CMK (cell line): ENCODE results near the gene ALDH4A1.
A peak's percentile ranks its signal among the peaks of the same experiment; 100 is the strongest.

ENCODE experiments used
- DNase-seq: peaks from one replicate; pipeline ENCODE4 v3.0.0-alpha.2; 2010; ENCODE audit warnings: low read depth

ALDH4A1 gene

DNA sequence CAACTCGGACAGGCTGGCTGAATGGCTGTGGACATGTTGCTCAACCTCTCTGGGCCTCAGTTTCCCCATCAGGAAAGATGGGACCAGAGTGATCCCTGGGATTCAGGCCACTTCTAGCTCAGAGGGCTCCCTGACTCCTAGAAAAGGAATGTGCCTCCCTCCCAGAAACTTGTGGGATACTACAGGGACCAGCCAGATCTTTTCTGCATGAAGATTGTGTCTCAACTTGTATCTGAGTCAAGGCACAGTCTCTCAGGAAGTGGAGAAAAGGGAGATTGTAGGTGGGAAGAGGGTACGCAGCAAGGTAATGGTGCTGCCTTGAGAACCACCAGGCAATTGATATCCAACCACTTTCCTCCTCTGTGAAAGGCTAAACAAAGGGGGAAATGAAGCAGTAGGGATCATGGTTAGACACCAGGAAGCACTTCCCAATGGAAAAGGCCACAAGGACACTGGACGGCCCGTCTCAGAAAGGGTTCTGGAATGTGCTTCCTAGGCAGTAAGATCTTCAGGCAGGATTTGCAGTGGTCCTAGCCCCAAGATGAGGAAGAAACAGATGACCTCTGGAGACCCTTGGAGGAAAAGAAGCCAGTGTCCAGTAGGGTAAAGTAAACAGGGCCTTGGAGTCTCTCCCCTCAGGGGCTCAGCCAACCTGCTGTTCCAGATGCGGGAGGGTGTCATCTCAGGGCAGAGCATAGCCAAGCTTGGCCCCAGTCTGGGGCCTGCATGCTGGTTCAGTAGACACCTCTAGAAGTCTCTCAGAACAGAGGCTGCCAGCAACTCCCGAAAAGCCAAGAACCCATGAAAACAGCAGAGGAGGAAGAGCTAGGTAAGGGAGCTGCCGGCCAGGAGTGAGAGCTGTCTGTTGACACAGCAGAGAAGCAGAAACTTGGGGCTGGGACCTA, 37.3 kb upstream of the ALDH4A1 start:
- DNase-seq = no peak

DNA sequence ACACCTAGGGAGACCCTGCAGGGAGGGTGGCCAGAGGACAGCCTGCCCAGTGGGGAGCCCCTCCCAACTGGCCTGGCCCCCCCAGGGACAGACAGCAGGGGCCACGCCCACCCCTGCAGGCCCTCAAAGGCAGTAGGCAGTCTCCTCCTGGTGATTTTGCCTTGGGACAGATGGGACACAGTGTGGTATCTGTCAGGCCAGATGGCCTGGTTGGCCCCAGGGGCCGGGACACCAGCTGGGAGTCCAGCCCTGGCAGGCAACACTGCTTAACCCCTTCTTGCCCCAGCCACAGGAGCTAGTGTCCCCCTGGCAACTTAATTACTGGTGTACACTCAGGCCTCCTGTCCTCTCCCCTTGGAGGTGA, 36.3 kb upstream of the ALDH4A1 start:
- DNase-seq = no peak

DNA sequence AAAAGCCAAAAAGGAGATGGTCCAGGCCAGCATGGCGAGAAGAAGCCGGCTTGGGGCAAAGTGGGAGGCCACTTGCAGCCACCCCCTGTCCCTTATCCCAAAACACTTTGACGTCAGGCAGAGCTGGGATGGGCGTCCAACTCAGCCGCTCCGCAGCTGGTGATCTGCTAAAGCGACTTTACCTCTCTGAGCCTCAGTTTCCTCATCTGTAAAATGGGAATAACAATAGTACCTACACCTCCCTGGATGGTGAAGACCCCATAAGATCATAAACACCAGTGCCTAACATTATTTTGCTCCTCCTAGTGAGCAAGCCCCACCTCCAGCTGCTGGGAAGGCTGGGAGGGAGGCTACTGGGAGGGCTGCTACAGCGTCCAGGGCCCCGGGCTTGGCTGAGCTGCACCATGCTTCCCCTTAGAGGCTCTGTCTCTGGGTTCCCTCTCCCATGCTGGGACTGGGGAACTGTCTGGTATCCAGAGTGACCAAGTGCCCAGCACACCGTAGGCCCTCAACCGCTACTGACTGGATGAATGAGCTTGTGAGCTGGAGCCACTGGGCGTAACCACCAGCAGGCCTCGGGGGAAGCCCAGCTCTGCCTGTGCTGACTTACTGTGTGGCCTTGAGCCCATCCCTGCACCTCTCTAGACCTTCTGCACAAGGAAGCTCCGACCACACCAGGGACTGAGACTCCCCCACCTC, 35.8 kb upstream of the ALDH4A1 start:
- no peak for DNase-seq

DNA sequence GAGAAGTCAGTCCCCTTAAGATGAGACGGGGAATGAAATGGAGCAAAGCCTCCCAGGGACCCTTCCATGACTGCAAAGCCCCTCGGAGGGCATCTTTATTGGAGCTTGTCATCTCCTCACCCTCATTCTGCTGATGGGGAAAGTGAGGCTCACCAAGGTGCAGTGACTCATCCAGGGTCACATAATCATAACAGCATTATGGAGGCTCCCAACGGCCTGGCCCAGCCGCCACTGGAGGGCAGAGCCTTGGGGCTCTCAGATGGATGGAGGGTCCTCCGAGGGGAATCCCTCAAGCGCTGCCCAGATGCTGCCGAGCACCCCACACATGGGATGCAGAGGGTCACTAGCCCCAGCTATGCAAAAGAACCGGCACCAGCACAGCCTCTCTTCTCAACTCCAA, 35.2 kb upstream of the ALDH4A1 start:
- no peak for DNase-seq

DNA sequence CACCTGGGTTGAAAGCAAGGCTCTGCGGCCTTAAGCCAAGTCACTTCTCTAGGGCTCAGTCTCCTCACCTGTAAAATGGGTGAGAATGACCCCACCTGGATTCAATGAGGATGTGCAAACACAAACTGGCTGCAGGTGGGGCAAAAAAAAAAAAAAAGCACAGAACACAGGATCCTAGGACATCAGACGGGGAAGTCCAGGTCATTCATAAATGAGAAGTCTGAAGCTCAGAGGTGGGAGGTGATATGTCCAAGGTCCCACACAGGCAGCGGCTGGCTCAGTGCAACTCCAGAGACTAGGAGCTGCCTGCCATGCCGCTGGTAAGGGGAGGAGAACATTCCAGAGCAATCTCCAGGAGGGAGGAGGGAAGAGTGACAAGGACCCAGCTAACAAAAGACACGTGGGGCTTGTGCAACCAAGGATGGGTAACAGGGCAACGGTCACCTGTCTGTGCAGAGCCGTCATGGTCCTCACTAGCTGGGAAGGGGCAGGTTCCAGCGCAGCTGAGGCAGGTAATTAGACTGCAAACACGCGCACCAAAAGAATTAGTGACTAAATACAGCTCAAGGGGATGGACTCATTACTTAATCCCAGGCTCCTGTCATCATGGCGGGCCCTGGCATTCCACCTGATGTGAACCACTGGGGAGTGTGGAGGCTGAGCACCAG, 34.6 kb upstream of the ALDH4A1 start:
- no peak for DNase-seq

DNA sequence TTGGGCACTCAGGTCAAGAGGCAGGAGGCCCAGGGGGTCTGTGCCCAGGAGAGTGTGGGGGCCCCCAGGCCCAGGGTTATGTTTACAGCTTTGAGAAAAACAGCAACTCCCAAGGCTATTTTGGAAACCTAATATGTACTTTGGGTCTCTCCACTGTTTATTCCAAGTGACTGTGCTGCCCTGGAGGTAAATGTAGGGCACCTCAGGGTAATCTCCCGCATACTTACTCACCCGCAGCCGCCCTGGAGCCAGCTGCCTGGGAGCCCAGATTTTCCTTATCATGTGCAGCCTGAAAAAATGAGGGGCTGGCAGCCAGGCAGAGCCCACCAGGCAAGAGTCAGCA, 34.1 kb upstream of the ALDH4A1 start:
- no peak for DNase-seq

DNA sequence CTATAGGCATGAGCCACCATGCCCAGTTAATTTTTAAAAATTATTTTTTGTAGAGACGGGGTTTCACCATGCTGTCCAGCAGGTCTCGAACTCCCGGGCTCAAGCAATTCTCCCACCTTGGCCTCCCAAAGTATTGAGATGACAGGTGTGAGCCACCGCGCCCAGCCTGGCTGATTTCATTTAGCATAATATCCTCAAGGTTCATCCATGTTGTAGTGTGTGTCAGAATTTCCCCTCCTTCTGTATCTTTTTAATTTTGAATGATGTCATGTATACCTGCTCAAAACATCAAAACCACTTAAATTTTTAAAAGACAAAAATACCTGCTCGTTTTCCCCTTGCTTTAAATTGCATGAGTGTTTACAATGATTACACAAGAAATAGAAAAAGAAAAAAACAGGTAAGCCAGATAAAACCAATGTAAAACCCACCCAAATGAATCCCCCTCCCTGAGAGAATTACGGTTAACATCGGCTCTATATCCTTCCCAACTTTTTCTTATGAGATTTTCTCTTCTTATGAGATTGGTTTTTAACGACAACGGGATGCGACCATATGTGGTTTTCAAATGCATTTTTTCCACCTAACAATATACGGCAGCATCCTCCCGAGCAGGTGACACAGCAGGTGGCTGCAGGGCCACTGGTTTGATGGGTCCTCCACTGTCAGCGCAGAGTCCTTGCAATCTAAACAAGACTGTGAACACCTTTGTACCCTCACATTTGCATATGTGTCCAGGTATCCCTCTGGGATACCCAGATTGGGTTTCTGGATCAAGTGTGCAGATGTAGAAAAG, 32.0 kb upstream of the ALDH4A1 start:
- no peak for DNase-seq

DNA sequence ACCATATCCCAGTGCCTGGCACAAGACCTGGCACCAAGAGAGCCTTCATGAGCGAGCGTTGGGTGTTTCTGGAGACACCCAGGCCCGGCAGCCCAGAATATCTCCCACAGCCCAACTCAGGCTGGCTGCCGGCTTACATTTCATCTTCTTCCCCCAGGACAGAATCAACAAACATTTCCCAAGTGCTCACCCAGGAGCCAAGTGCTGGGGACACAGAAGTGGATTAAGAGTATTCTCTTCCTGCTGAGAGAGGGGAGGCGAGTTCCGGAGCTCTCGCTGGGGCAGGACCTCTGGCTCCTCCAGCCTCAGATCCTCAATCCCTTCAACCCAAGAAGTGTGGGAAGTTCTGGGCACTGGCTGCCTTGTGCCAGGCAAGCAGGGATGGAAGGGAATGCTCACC, 30.5 kb upstream of the ALDH4A1 start:
- no peak for DNase-seq

DNA sequence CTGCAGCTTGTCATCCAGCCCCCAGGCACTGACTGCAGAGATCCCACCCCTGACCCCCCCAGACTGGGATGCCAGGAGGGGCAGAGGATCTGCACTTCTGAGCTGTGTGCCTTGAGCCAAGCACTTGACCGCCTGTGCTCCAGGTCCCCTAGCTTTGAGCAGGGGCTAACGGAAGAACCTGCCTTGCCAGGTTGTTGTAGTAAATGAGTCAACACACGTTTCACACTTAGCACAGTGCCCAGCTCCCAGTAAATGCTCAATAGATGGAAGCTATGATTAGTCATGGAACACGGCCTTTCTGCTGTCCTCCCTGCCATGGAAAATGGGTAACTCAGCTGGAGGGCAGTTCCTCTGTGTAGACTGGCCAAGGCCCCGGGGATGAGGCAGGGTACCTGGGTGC, 30.0 kb upstream of the ALDH4A1 start:
- DNase-seq = no peak

DNA sequence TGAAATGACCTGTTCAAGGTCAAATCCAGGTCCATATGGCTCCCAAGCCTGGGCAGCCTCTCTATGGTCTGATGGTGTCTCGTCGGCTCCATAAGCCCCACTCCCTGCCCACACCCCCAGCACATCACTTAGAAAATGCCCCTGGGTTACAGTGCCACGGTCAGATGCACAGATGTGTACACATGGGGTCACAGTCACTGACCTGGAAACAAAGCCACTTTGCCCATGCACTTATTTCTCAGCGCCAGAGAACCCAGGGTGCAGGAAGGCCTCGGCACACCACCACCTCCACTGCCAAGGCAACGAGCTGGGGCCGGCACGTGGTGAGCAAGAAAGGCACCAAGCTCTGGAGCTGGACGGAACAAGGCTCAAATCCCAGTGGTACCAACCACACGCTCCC, 29.4 kb upstream of the ALDH4A1 start:
- DNase-seq = no peak

DNA sequence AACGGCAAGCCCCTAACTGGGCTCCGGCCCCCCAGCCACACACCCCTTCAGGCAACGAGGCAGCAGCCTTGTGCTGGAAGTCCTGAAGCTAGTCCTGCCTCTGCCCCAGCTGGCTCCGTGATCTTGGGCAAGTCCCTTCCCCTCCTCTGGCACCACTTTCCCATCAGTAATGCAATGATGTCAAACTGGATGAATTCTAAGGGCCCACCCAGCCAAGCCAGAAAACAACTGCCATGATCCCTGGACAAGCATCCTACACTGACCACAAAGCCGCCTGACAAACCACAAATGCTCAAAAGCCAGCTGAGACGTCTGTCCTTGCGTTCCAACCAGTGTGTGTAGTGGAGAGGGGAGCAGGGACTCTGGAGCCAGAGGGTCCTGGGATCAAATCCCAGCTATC, 27.3 kb upstream of the ALDH4A1 start:
- DNase-seq = no peak

DNA sequence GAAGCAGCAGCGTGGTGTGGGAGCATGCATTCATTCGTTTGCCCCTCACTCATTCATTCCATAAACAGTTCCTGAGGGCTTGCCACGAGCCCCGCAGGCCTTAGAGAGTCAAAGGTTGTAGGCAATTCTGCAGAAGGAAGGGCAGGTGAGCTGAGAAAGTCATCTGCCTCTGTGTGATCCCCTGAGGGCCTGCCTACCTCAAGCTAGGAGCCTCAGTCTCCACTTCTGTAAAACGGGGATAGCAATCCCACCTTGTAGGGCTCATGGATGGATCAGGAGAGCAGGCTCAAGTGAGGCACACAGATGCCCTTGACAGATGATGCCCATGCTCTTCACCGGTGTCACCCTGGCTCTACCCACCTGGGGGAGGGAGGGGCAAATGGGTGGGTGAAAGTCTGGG, 26.6 kb upstream of the ALDH4A1 start:
- no peak for DNase-seq

DNA sequence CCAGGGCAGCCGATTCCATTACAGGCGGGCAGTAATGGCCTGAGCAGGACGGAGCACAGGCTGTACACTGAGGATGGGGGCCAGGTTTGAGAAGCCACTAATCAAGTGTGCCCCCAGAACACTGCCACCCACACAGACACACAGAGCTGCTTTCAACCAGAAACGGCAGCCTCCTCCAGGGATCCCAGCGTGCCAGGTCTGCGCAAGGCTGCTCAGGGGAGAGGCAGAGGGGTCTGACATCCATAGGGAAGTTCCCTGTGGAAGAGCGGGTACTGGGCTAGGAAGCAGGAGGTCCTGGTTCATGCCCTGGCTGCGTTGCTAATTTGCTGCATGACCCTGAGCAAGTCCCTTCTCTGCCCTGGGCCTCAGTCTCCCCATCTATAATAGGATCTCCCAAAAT, 26.1 kb upstream of the ALDH4A1 start:
- DNase-seq = no peak

DNA sequence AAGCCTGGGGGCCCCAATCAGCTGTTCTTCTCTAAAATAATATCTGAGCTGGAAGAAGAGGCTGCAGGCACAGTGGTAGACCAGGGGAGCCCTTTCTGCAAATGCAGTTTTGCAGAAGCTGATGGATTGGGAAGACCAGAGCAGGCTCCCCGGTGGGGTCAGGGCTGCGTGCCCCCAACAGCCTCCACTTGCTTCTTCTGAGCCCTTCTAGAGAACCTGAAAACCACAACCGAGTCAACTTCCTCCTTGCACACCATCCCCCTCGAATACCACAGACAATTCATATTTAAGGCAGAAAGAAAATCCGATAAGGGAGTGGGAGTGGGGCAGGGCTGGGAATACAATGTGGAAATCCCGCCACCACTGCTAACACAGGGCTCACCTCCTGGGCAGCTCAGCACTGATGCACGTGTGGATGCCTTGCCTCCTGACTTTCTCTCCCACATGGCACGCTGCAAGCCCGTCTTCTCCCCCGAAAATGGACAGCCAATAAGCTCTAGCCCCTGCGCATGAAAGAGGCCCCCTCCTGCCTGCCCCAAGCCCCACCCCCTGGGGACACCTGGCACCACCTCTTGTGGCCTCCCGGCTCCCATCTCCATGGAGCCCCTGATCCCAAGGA, 25.4 kb upstream of the ALDH4A1 start:
- DNase-seq = peak; percentile 31

DNA sequence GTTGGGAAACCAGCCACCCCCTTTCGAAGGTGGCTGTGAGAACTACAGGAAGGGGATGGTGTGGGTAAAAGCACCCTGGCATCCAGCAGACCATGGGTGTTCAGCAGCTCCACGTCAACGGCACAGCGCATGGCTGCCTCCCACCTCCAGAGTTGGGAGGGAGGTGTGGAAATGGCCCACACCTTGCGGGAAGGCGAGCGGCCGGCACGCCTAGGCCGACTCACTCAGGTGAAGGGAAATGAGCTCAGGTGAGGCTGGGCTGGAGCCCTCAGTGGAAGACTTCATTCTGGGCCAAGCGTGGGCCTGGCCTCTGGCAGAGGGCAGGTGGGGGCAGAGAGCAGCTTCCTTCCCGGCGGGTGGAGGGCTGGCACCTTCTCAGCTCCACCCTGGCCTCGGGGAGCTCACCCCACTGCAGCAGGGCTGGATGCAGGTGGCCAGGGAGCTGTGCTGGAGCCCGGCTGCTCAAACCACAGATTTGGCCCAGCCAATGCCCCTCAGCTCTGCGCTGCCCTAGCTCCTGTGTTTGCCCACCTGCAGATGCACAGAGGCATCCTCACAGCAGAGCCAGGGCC, 24.8 kb upstream of the ALDH4A1 start:
- DNase-seq = no peak

DNA sequence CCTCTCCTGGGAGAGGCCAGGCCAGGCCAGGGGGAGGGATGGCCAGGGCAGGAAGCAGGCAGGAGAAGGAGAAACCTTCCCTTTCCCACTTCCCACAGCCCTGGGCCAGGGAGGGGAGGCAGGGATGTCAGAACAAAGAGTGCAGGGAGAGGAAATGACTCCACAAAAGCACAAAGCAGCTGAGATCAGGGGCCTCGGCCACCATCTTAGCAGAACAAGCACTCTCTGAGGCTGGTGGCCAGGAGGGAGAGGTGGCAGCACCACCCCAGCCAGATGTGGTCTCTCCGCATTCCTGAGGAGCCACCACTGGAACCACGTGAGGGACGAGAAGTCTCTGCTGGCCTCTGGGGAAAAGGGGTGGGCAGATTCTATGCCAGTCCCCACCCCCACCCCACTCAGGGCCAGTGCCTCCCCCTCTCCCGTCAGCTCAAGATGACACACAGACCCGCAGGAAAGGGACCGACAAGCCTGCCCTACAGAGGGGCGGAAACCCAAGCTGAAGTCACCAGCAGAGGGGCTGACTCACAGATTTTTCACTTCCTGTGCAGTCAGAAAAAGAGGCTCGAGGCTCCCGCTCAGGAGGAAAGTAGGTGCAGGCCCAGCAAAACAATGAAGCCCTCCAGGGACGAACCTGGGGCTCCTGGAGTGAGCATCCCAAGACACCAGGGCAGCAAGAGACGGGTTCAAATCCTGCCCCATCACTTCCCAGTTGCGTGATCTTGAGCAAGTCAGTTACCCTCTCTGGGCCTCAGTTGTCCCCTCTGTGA, 24.1 kb upstream of the ALDH4A1 start:
- peak; percentile 87 for DNase-seq

DNA sequence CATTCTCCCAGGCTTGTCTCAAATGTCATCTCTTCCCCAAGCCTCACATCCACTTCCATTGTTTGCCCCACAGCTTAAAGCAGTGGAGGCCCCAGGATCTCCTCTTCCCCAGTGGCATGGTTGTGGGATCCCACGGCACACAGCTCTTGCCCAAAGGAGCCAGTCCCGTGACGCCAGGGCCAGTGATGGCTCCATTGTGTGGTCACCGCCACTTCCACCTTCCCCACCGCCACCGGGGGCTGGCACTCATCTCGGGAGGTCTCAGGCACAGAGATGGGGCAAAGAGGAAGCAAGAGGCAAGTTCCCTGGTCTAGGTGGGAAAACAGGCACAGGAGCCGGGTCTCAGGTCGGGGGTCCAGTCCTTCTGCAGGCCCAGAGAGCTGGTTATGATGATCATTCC, 22.9 kb upstream of the ALDH4A1 start:
- DNase-seq = no peak

DNA sequence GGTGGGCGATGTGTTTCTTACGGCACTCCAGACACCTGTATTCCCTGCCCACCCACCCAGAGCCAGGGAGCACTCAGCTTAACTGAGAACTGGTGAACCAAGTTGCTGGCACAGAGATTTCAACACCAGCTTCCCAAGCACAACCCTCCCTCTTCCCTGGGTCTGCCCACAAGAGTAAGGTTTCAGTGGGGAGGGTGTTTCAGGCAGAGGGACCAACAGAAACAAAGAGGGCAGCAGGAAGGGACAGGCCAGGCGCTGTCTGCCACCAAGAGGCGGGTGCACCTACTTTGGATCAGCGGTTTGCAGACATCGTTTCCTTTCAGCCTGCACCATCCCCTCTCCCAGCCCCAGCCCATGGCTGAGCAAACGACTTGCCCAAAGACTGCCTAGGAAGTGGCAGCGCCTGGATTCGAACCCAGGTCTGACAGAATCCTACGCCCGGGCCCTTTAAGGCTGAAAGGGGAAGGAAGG, 21.9 kb upstream of the ALDH4A1 start:
- no peak for DNase-seq

DNA sequence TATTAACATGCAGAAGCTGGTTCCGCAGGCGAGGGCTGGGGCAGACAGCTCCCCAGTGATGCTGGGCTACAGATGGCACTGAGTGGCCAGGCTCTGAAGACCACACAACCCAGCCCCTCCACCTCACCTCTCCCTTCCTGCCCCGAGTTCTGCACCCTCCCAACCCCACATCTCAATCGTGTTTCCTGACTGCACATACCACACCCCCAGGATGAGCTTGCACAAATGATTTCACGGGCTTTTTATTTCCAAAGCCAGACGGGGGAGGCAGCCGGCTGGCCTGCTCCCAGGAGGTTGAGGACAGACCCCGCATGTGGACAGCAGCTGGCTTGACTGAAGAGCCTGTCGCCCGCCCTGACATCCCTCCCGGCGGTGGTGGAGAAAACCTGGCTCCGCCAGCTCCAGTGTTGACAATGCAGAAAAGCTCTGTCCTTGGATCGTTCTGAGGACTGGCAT, 21.4 kb upstream of the ALDH4A1 start:
- DNase-seq = no peak
